Heart left ventricle (tissue), 16 donors: ENCODE data around the gene TASOR. TPM values are rescaled to one million over a fixed set of nuclear protein-coding genes. Genes with fewer than 3 reads are reported as not detected.
A peak's percentile ranks its signal among the peaks of the same experiment; 100 is the strongest.

Experiments
- ATAC-seq, 4 donors: fragments of 200-7000 bp; cut with Tn5 transposase; one replicate each; pipeline ENCODE4 v1.9.1; 2020 to 2022; ENCODE audit warnings: moderate library complexity in 4 of 4, mild to moderate bottlenecking in 3 of 4, moderate number of reproducible peaks in 1 of 4
- DNase-seq, 5 donors: peaks; one replicate each; pipeline ENCODE4 v3.0.0-alpha.2; 2020
- H3K27ac ChIP-seq, 12 donors: fragments of 200-600 bp; sonication (generic) in 4 of 12; one replicate each; pipeline versions ENCODE4 v1.5.0 to v1.8.0; 2016 to 2022; ENCODE audit warnings: mild to moderate bottlenecking in 2 of 12
- H3K27me3 ChIP-seq, 9 donors: fragments of 200-600 bp; sonication (generic) in 2 of 9; one replicate each; pipeline versions ENCODE4 v1.5.1 to v1.8.0; 2016 to 2022; ENCODE audit warnings: mild to moderate bottlenecking in 3 of 9
- H3K36me3 ChIP-seq, 9 donors: fragments of 200-600 bp; sonication (generic) in 2 of 9; one replicate each; pipeline versions ENCODE4 v1.5.0 to v1.8.0; 2018 to 2022; ENCODE audit warnings: mild to moderate bottlenecking in 2 of 9
- H3K4me1 ChIP-seq, 12 donors: fragments of 200-600 bp; sonication (generic) in 4 of 12; one replicate each; pipeline versions ENCODE4 v1.5.0 to v1.8.0; 2016 to 2022; ENCODE audit warnings: mild to moderate bottlenecking in 3 of 12
- H3K4me3 ChIP-seq, 12 donors: fragments of 200-600 bp; sonication (generic) in 4 of 12; one replicate each; pipeline versions ENCODE4 v1.5.0 to v1.8.0; 2017 to 2022; ENCODE audit warnings: mild to moderate bottlenecking in 9 of 12, moderate library complexity in 4 of 12
- H3K9me3 ChIP-seq, 12 donors: fragments of 200-600 bp; sonication (generic) in 4 of 12; one replicate each; pipeline versions ENCODE4 v1.5.0 to v1.8.0; 2016 to 2022; ENCODE audit warnings: mild to moderate bottlenecking in 1 of 12
- POLR2A ChIP-seq, 2 donors: fragments of 450-650 bp; IDR thresholded peaks; one replicate each; pipeline ENCODE4 v1.6.1; 2017; ENCODE audit warnings: antibody characterized with exemption in 2 of 2, mild to moderate bottlenecking in 2 of 2, moderate library complexity in 2 of 2
- WGBS, 4 donors: extraction: QIAGEN DNeasy Blood & Tissue Kit in 2 of 4; methylation state at CpG; one replicate each; pipeline versions ENCODE4 v1.1.5 to v1.1.7; 2013 to 2018; 5-methylcytosine and 5-hydroxymethylcytosine counted together
- intact Hi-C, 10 donors: fragments of 100-400 bp; cut with DNase I; formaldehyde crosslinking; loops; one replicate each; pipeline versions ENCODE4 v1.11.1 to v1.14.2; 2022
- polyA plus RNA-seq, 2 donors: library from polyadenylated mRNA; stranded (reverse); fragments of 200-250 nt; gene quantifications; one replicate each; pipeline ENCODE4 v1.2.3, GENCODE V29; 2013
- total RNA-seq, 9 donors: library from RNA; depleted of rRNA in 2 of 9; stranded (reverse); fragments of >200 nt in 2 of 9; fragmentation: NEBNext Ultra II Directional in 3 of 9; extraction: Animal tissue kit (Norgen Biotek cat#: 25700) in 3 of 9; gene quantifications; one replicate each; pipeline versions ENCODE4 v1.1.0 to v1.2.4, GENCODE V29; 2016 to 2023
- TF ChIP-seq, protein P1 (sequence below), 12 donors: fragments of 200-600 bp; sonication (generic) in 4 of 12; IDR thresholded peaks; one replicate each; pipeline versions ENCODE4 v1.5.0 to v1.8.0; 2018 to 2022; ENCODE audit warnings: antibody characterized with exemption in 12 of 12, mild to moderate bottlenecking in 5 of 12
- donor health status: ischemic (EF 13 %, LVEDD 7.1; RV severe dilation, severe dysfunction).
- donor health status: healthy with polysubstance abuse.
- donor health status: DM: no; HTN: yes; CAD: no.
- donor health status: DM: no; HTN: no; CAD: no.
- donor health status: ischemic (EF 25% LVEDD 6.9; RV normal size, moderate dysfunction).
- donor health status: ischemic (EF 25% LVEDD 5.7; RV mildly dilated, moderate dysfunction).
- donor health status: healthy.
- donor health status: DM: yes; HTN: yes; CAD: no.
- donor health status: ischemic (EF 35%, LVEDD 5.7; RV mildly dilated, moderate dysfunction).
- donor health status: nonischemic (EF 11% LVEDD 7.7; RV severe dilation, severe dysfunction).
- donor health status: DM: yes; HTN: yes; CAD: no.
- donor health status: PGD.
- donor health status: ischemic (EF 29% LVEDD 5.4; RV normal size, mild dysfunction).
- donor health status: nonischemic (EF 23%, LVEDD 6.1; RV moderate dilation, normal function).

The TASOR gene
- total and polyA plus RNA-seq, 11 donors, result 9.1 to 36.5 (median 24.0) TPM

DNA sequence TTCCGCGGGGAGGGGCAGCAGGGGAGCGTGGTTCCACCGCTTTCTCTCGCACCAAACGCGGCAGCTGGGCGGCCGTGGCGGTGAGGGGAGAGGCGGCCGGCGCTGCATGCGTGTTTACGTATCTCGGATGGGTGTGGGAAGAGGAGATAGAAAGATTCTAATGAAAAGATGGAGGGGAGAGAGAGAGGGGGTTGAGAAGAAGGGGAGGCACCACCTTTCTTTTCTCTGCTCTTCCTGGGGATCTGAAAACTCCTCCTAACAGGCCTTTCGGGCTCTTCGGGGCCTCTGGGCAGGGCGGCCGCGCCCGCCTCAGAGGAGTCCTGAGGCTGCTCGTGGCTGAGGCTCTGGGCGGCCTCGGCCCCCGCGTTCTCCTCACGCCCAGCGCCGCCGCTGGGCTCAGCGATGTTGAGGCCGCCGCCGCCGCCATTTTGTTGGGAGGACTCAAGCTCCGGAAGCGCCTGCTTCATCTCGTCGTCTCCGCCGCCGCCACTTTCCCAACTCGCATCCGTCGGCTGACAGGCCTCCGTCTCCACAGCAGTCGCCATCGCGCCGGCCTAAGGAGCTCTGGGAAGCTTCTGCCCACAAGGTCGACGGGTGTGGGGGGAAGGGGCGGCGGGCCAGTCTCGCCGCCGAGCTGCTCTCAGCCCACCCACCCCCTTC, 473 bp downstream of the TASOR start:
- TF ChIP-seq, protein P1, sequence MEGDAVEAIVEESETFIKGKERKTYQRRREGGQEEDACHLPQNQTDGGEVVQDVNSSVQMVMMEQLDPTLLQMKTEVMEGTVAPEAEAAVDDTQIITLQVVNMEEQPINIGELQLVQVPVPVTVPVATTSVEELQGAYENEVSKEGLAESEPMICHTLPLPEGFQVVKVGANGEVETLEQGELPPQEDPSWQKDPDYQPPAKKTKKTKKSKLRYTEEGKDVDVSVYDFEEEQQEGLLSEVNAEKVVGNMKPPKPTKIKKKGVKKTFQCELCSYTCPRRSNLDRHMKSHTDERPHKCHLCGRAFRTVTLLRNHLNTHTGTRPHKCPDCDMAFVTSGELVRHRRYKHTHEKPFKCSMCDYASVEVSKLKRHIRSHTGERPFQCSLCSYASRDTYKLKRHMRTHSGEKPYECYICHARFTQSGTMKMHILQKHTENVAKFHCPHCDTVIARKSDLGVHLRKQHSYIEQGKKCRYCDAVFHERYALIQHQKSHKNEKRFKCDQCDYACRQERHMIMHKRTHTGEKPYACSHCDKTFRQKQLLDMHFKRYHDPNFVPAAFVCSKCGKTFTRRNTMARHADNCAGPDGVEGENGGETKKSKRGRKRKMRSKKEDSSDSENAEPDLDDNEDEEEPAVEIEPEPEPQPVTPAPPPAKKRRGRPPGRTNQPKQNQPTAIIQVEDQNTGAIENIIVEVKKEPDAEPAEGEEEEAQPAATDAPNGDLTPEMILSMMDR (IDR thresholded peaks at IDR 0.05), result no peak
- no peak for TF ChIP-seq POLR2A (IDR thresholded peaks at IDR 0.05)
- H3K27me3 ChIP-seq, result no peaks in the 10 kb centered on the region
- peak overlapping the region; percentile 95 to 100 (median 98) for H3K27ac ChIP-seq
- peak; percentile 71 to 84 (median 80) for DNase-seq
- peaks cover 0 to 6% (median 0%) of the 10 kb centered on the region in 12 donors for H3K9me3 ChIP-seq
- peak; percentile 59 to 87 (median 84) for ATAC-seq
- peak overlapping the region; percentile 62 to 91 (median 80) for H3K4me3 ChIP-seq
- H3K4me1 ChIP-seq, result peaks cover 0 to 42% (median 14%) of the 10 kb centered on the region in 12 donors
- WGBS, 4 donors, result 0 to 1% (median 0%) methylated on average over 25 to 58 of the region's 58 CpGs
- intact Hi-C loops, result no loop called here
- no peaks in the 10 kb centered on the region for H3K36me3 ChIP-seq

DNA sequence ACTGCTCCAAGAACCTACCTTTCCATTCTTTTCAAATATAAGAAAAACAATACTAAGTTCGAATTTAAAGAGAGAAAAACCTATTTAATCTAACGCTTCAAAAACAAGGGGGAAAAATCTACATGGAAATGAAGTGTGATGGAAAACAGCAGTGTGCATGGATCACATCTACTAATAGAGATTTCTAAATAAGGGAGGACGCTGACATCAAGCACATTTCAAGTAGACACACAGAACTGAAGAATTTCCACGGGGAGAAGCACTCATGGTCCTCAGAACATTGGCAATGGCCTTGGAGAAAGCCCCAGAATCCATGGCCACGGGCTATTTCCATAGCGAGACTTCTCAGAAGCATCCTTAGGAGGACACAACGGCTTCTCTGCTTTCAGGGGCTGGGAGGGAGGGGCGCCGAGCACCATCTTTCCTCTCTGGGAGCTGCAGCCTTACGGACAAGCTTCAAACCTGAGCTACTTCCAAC, 1.0 kb downstream of the TASOR start:
- ATAC-seq, result no peak
- H3K4me1 ChIP-seq, result peaks cover 0 to 48% (median 14%) of the 10 kb centered on the region in 12 donors
- H3K27ac ChIP-seq, result peak overlapping the region; percentile 95 to 100 (median 98)
- no peak for DNase-seq
- peak overlapping the region; percentile 62 to 91 (median 80) for H3K4me3 ChIP-seq
- intact Hi-C loops, result no loop called here
- H3K9me3 ChIP-seq, result peaks cover 0 to 6% (median 0%) of the 10 kb centered on the region in 12 donors
- no peaks in the 10 kb centered on the region for H3K27me3 ChIP-seq
- TF ChIP-seq, protein P1 (IDR thresholded peaks at IDR 0.05), result no peak
- WGBS, 4 donors, result 17 to 33% (median 24%) methylated on average over 5 to 10 of the region's 10 CpGs
- no peaks in the 10 kb centered on the region for H3K36me3 ChIP-seq

DNA sequence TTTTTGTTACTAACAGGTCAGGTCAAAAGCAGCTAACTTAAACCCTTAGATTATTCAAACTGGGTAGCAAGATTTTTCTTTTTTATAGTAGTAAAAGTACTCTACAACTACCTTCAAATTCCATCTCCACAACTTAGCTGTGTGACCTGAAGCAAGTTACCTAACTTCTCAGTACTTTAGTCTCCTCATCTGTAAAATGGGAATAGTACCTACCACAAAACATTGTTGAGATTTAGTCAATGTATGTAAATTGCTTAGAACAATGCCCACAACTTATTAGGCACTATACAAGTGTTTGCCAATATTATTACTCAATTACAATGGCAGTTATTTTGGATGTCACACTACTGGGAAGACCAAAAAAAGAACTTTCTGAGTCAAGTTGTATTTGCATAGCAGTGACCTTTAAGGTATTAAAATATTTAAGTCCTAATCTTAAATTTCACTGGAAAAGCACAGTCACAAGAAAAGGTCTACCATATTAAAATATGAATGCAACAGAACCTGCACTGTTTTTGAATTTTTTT, 2.9 kb downstream of the TASOR start:
- Histone ChIP-seq H3K27ac (no peak overlapping the region), H3K9me3 (peaks cover 0 to 6% (median 0%) of the 10 kb centered on the region in 12 donors), H3K4me3 (no peak overlapping the region), H3K4me1 (peaks cover 0 to 52% (median 14%) of the 10 kb centered on the region in 12 donors), H3K27me3 (no peaks in the 10 kb centered on the region), H3K36me3 (no peaks in the 10 kb centered on the region)
- ATAC-seq (no peak), DNase-seq (no peak)
- TF ChIP-seq, protein P1 (IDR thresholded peaks at IDR 0.05), result no peak
- TF ChIP-seq POLR2A (IDR thresholded peaks at IDR 0.05), result no peak
- intact Hi-C loops, result no loop called here

DNA sequence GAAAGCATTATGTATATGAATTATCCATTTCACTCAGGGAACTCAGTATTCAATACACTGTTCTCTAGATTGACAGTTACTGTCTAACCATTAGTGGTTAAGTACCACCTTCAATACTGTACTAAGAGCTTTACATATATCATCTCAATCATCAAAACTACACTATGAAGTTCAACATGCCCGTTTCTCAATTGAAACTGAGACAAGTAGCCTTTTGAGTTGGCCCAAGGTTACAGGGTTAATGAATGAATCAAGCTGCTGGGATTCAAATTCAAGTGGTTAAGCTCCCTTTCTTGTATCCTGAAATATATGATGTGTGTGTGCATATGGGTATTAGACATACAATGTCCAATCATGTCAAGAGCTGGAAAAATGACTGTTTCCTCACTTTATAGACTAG, 5.8 kb downstream of the TASOR start:
- Histone ChIP-seq H3K4me1 (peaks cover 0 to 56% (median 11%) of the 10 kb centered on the region in 12 donors), H3K27me3 (no peaks in the 10 kb centered on the region), H3K27ac (no peak overlapping the region), H3K4me3 (no peak overlapping the region), H3K9me3 (no peaks in the 10 kb centered on the region), H3K36me3 (peaks cover 0 to 15% (median 9%) of the 10 kb centered on the region in 9 donors)
- DNase-seq (no peak), ATAC-seq (no peak)
- 60 to 79% (median 61%) methylated on average over 1 of the region's 1 CpG for WGBS, 4 donors
- no peak for TF ChIP-seq POLR2A (IDR thresholded peaks at IDR 0.05)
- TF ChIP-seq, protein P1 (IDR thresholded peaks at IDR 0.05), result no peak
- intact Hi-C loops, result no loop called here
